HepG2 (cell line): ENCODE measurements around the gene SCYL1. TPM values are rescaled to one million over a fixed set of nuclear protein-coding genes. Genes with fewer than 3 reads are reported as not detected.
A peak's percentile ranks its signal among the peaks of the same experiment; 100 is the strongest.

Source experiments
- EP300 ChIP-seq, 3 experiments: sonication (generic) in 1 of 3; formaldehyde crosslinking in 1 of 3; IDR thresholded peaks; 2 replicates each; pipeline versions ENCODE4 v1.5.1 to v1.6.1; 2011 to 2020; ENCODE audit warnings: low read depth in 2 of 3, low read length in 2 of 3, borderline replicate concordance in 1 of 3, improper control_type of control experiment in 1 of 3, mild to moderate bottlenecking in 1 of 3, missing genetic modification reagents in 1 of 3, moderate library complexity in 1 of 3
- ETV6 ChIP-seq: sonication (generic); formaldehyde crosslinking; conservative IDR thresholded peaks from 2 replicates; pipeline ENCODE4 v1.4.0; 2020; ENCODE audit warnings: missing genetic modification reagents
- FOSL1 ChIP-seq: sonication (generic); formaldehyde crosslinking; IDR thresholded peaks from 2 replicates; pipeline ENCODE4 v1.9.0; 2021; ENCODE audit warnings: missing genetic modification reagents, borderline replicate concordance
- FOXK1 ChIP-seq: sonication (generic); formaldehyde crosslinking; IDR thresholded peaks from 2 replicates; pipeline ENCODE4 v1.4.0; 2020; ENCODE audit warnings: low read depth, missing genetic modification reagents, borderline replicate concordance
- FOXP1 ChIP-seq, 2 experiments: fragments of 450-650 bp in 1 of 2; IDR thresholded peaks; 2 replicates each; pipeline ENCODE4 v1.6.1; 2017 to 2018; ENCODE audit warnings: antibody characterized with exemption in 1 of 2
- GMEB1 ChIP-seq: sonication (generic); formaldehyde crosslinking; IDR thresholded peaks from 2 replicates; pipeline ENCODE4 v1.5.1; 2020; ENCODE audit warnings: missing genetic modification reagents, mild to moderate bottlenecking, borderline replicate concordance
- GMEB2 ChIP-seq: IDR thresholded peaks from 2 replicates; pipeline ENCODE4 v1.6.1; 2016; ENCODE audit warnings: missing biosample characterization, missing genetic modification reagents, low read depth
- GPN1 ChIP-seq: sonication (generic); formaldehyde crosslinking; IDR thresholded peaks from 2 replicates; pipeline ENCODE4 v1.5.1; 2020; ENCODE audit warnings: missing genetic modification reagents, borderline replicate concordance
- HOXA7 ChIP-seq: sonication (generic); formaldehyde crosslinking; IDR thresholded peaks from 2 replicates; pipeline ENCODE4 v1.8.1; 2022; ENCODE audit warnings: mild to moderate bottlenecking, missing genetic modification reagents, moderate library complexity
- IKZF1 ChIP-seq: fragments of 450-650 bp; IDR thresholded peaks from 2 replicates; pipeline ENCODE4 v1.7.1; 2016
- JUN ChIP-seq: sonication (generic); formaldehyde crosslinking; IDR thresholded peaks from 2 replicates; pipeline ENCODE4 v1.4.0; 2020; ENCODE audit warnings: mild to moderate bottlenecking, missing genetic modification reagents
- MBD4 ChIP-seq: IDR thresholded peaks from 2 replicates; pipeline ENCODE4 v1.6.1; 2012; ENCODE audit warnings: low read length, inconsistent platforms, borderline replicate concordance
- NONO ChIP-seq, 2 experiments: fragments of 450-650 bp in 1 of 2; sonication (generic) in 1 of 2; formaldehyde crosslinking in 1 of 2; IDR thresholded peaks in 1 of 2; conservative IDR thresholded peaks in 1 of 2; 2 replicates each; pipeline versions ENCODE4 v1.6.1 to v1.8.0; 2017 to 2022; ENCODE audit warnings: mild to moderate bottlenecking in 1 of 2, missing genetic modification reagents in 1 of 2, moderate library complexity in 1 of 2
- NR2C2 ChIP-seq: sonication (generic); formaldehyde crosslinking; IDR thresholded peaks from 2 replicates; pipeline ENCODE4 v1.4.0; 2020; ENCODE audit warnings: missing genetic modification reagents, mild to moderate bottlenecking, moderate library complexity, borderline replicate concordance
- ONECUT2 ChIP-seq: sonication (generic); formaldehyde crosslinking; IDR thresholded peaks from 2 replicates; pipeline ENCODE4 v1.4.0; 2020; ENCODE audit warnings: missing genetic modification reagents
- RBM39 ChIP-seq: fragments of 200-400 bp; formaldehyde crosslinking; IDR thresholded peaks from one replicate; pipeline ENCODE4 v1.6.1; 2018; ENCODE audit warnings: antibody characterized with exemption, mild to moderate bottlenecking, low read depth, low read length; ENCODE audit not compliant: poor library complexity, severe bottlenecking
- SATB2 ChIP-seq: sonication (generic); formaldehyde crosslinking; IDR thresholded peaks from 2 replicates; pipeline ENCODE4 v1.5.0; 2020; ENCODE audit warnings: missing genetic modification reagents
- TEAD3 ChIP-seq: optimal IDR thresholded peaks from 2 replicates; pipeline ENCODE3; 2016; ENCODE audit warnings: borderline replicate concordance
- ZBTB2 ChIP-seq: sonication (generic); formaldehyde crosslinking; IDR thresholded peaks from 2 replicates; pipeline ENCODE4 v1.8.0; 2022; ENCODE audit warnings: low read depth, missing genetic modification reagents
- ZNF234 ChIP-seq: sonication (generic); formaldehyde crosslinking; conservative IDR thresholded peaks from 2 replicates; pipeline ENCODE4 v1.5.1; 2020; ENCODE audit warnings: mild to moderate bottlenecking, missing genetic modification reagents
- ZNF292 ChIP-seq: sonication (generic); formaldehyde crosslinking; IDR thresholded peaks from 2 replicates; pipeline ENCODE4 v1.8.1; 2022; ENCODE audit warnings: mild to moderate bottlenecking, low read depth, missing genetic modification reagents, borderline replicate concordance
- ZNF329 ChIP-seq: sonication (generic); formaldehyde crosslinking; IDR thresholded peaks from 2 replicates; pipeline ENCODE4 v1.9.0; 2021; ENCODE audit warnings: low read depth, mild to moderate bottlenecking, missing genetic modification reagents
- ZNF430 ChIP-seq: sonication (generic); formaldehyde crosslinking; IDR thresholded peaks from 2 replicates; pipeline ENCODE4 v1.9.0; 2021; ENCODE audit warnings: mild to moderate bottlenecking, missing genetic modification reagents
- ZNF772 ChIP-seq: sonication (generic); formaldehyde crosslinking; IDR thresholded peaks from 2 replicates; pipeline ENCODE4 v1.5.0; 2020; ENCODE audit warnings: mild to moderate bottlenecking, missing genetic modification reagents
- polyA plus RNA-seq, 8 experiments: library from polyadenylated mRNA; depleted of rRNA in 3 of 8; stranded (reverse) in 7 of 8; unstranded in 1 of 8; fragments of >200 nt; fragmentation: Illumina TruSeq in 4 of 8; extraction: Trizol in 4 of 8; gene quantifications; 2 replicates each; pipeline versions ENCODE4 v1.2.1 to v1.2.3, GENCODE V29; 2011 to 2016; ENCODE audit warnings: low read depth in 4 of 8, missing spikeins in 1 of 8, mixed read lengths in 1 of 8; ENCODE audit not compliant: insufficient read depth in 1 of 8
- total RNA-seq, 5 experiments: library from RNA; depleted of rRNA; stranded (reverse); fragments of >200 nt; fragmentation: Illumina TruSeq; extraction: Trizol; gene quantifications; 2 replicates each; pipeline ENCODE4 v1.2.3, GENCODE V29; 2016; ENCODE audit warnings: low read depth in 1 of 5

SCYL1 gene
- total and polyA plus RNA-seq, 2 of the 13 experiments (the other 11 are each of a cell fraction or from before 2014, with no cell fraction given) = 65.9 to 103 TPM

GRCh38 chr11:65497141-65498041, 27.5 kb upstream of the SCYL1 start (continued):
- TF ChIP-seq GMEB2 (CRISPR knock-in tag) (peak; percentile 41), JUN (CRISPR knock-in tag) (no peak; the same call in 1 of the 2 replicates), NONO (IDR thresholded peaks at IDR 0.05) (no peak), NONO (CRISPR knock-in tag; conservative IDR thresholded peaks at IDR 0.05) (peak; percentile 92), ZNF329 (CRISPR knock-in tag) (peak; percentile 84), ZNF430 (CRISPR knock-in tag) (peak; percentile 61; the same call in 1 of the 2 replicates), EP300 (IDR thresholded peaks at IDR 0.05; ENCODE audit: low read depth in 2 of 2, low read length in 2 of 2) (peak; percentile 62 to 85; a peak in 3 of 4 replicates), EP300 (CRISPR knock-in tag; IDR thresholded peaks at IDR 0.05; ENCODE audit: borderline replicate concordance) (peak; percentile 86), ETV6 (CRISPR knock-in tag) (no peak), FOXP1 (IDR thresholded peaks at IDR 0.05) (no peak), FOXP1 (CRISPR knock-in tag; IDR thresholded peaks at IDR 0.05) (no peak), RBM39 (no peak), IKZF1 (no peak), HOXA7 (no peak), ONECUT2 (CRISPR knock-in tag) (no peak), FOSL1 (CRISPR knock-in tag) (no peak), FOXK1 (CRISPR knock-in tag) (peak; percentile 86; the same call in 1 of the 2 replicates), ZNF772 (CRISPR knock-in tag) (peak; percentile 36; the same call in 1 of the 2 replicates), GMEB1 (peak; percentile 83), ZBTB2 (CRISPR knock-in tag) (peak; percentile 79), ZNF234 (CRISPR knock-in tag) (no peak), NR2C2 (CRISPR knock-in tag) (no peak), MBD4 (no peak), TEAD3 (CRISPR knock-in tag) (peak; percentile 85), SATB2 (CRISPR knock-in tag) (no peak), ZNF292 (CRISPR knock-in tag) (no peak), GPN1 (no peak)
